OCI-M2 (cell line): ENCODE results near the gene RCAN3.
A peak's percentile ranks its signal among the peaks of the same experiment; 100 is the strongest.
"Not testable (repeated sequence)": the region's sequence is repeated elsewhere in the genome, so short reads cannot be mapped to it uniquely, and the experiment has no call there.

Source experiments
- DNase-seq: peaks from one replicate; lab custom pipeline; 2025; ENCODE audit not compliant: unreplicated experiment; lab: John Stamatoyannopoulos, UW

The RCAN3 gene

DNA sequence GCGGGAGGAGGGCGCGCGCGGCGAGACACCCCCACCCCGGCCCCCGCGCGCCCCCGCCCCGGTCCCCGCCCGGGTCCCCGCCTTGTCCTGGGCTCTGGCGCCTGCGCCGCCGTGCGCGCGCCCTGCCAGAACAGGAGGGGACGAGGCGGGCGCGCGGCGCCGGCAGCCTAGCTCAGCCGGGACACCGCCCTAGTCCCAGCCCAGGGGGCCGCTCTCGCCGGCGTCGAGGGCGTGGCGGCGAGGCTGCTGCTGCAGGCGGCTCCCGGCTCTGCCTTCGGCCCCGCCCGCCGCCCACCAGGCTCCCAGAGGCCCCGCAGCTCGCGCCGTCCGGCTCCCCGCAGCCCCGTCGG lies at the start of gene RCAN3:
Gene RCAN3 (plus strand): TSS at position 128 of the 350 bp plus-strand sequence. CDS start 11,537 bp downstream, outside the sequence.
- peak; percentile 45 for DNase-seq

DNA sequence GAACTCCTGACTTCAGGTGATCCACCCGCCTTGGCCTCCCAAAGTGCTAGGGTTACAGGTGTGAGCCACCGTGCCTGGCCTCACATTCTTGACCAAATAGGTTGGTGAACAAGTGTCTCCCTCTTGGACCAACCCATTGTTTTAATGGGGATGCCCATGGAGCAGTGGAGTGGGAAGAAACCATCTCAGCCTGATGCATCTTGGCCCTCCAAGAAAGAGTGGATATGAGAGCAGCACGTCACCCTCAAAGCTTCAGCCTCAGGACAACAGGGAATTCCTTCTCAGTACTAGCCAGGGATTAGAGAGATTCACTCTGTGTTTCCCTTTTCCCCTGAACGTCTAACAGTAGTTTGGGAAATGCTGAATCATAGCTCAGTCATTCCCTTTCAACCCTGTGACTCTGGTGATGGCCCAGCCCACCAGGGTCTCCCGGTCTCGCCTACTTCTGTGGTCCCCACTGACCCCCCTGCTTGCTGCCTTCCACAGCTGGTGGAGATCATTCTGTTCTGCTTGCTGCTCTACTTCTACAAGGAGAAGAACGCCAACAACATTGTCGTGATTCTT lies 49.6 kb upstream of the RCAN3 start:
- DNase-seq, result no peak

DNA sequence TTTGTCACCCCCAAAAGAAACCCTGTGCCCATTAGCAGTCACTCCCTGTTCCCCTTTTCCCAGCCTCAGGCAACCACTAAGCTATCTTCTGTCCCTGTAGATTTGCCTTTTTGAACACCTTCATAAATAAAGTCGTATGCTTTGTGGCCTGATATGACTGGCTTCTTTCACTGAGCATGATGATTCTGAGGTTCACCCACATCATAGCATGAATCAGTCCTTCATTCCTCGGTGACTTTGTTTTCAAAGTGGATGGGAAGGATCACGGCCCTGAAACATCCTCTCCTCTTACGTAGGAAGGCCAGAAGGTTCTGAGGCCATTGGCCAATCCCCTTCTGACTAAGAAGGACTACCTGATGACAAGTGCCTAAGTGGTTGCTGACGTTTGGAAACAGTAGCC lies 48.0 kb upstream of the RCAN3 start:
- no peak for DNase-seq

GRCh38 chr1:24455272-24455671 lies 47.4 kb upstream of the RCAN3 start:
- no peak for DNase-seq

DNA sequence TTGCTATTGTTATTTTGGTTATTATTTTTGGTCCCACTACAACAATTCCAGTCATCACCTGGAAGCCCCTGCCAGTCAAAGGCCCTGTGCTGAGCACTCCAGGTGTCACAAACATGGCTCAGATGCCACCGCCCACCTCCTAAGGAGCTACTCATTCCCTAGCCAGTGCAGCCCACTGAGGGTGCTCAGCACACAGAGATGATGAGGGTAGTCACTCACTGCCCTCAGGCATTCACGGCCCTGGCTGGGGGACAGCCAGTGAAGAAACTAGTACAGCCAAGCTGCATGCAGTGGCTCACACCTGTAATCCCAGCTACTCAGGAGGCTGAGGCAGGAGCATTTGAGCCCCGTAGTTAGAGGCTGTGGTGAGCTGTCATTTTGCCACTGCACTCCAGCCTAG lies 44.8 kb upstream of the RCAN3 start:
- DNase-seq, result no peak

GRCh38 chr1:24459551-24460266 lies 42.9 kb upstream of the RCAN3 start:
- DNase-seq, result no peak

DNA sequence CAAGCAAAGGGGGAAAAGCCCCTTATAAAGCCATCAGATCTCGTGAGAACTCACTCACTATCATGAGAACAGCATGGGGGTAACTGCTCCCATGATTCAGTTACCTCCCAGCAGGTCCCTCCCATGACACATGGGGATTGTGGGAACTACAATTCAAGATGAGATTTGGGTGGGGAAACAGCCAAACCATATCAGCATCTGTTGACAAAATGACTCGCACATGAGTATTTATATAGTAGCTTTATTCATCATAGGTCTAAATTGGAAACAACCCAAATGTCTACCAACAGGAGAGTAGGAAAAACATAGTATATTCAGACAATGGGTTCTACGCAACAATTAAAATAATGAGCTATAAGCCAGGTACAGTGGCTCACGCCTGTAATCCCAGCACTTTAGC lies 40.5 kb upstream of the RCAN3 start:
- not testable (repeated sequence) for DNase-seq

- DNase-seq, result no peak
Measured at GRCh38 chr1:24463776-24464735, 38.6 kb upstream of the RCAN3 start.

GRCh38 chr1:24465099-24465498 lies 37.5 kb upstream of the RCAN3 start:
- no peak for DNase-seq

- DNase-seq, result no peak
Measured at GRCh38 chr1:24465638-24466037, 37.0 kb upstream of the RCAN3 start.

DNA sequence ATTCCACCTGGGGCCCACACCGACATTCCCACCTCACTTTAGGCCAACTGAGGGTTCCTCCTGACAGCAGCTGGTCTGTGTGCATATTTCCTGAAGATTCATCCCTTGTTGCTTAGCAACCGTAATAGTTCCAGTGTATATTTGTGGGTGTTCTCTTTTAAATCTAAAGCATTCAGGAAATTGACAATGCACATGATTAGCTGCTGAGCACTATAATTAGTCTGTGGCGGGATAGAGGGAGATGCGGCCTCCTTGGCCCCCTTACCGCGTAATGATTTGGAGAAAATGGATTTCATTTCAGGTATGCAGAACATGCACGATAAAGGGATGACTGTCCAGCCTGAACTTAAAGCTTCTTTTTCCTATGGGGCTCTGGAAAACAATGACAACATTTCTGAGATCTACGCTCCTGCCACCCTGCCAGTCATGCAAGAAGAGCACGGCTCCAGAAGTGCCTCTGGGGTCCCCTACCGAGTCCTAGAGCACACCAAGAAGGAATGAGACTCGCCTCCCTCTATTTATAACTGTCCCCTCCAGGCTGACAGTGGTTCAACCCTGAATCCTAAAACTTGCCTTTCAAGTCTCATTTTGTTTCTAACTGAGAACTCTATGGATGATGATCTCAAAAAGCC lies 33.8 kb upstream of the RCAN3 start:
- no peak for DNase-seq

GRCh38 chr1:24470592-24470991 lies 32.0 kb upstream of the RCAN3 start:
- DNase-seq, result no peak

DNA sequence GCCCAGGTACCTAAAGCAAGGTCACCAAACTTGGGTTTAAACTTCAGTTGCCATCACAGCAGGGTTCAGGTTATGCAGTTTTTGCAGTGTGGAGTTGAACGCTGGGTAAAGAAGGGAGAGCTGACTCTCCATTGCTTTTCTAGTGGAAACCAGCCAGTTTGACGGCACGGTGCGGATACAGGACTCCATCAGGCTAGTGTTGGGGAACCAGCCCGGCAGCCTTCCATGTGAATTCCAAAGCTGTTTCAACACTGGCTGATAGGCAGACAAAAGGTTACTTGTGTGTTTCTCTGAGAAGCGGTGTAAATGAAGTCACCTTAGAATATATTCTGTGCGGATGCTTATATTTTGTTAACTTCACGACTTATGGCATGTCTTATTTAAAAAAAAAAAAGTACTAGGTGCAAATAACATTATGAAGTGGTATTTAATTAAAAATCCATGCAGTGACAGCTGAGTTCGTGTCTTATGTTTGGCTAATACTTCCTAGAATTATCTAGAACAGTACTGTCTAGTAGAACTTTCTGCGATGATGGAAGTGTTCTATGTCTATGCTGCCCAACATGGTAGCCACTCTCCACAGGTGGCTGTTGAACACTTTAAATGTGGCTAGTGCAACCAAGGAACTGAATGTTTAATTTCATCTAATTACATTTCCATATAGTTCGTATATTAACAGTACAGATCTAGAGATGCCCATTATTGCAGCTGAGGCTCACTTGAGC lies 29.9 kb upstream of the RCAN3 start:
- DNase-seq, result no peak

DNA sequence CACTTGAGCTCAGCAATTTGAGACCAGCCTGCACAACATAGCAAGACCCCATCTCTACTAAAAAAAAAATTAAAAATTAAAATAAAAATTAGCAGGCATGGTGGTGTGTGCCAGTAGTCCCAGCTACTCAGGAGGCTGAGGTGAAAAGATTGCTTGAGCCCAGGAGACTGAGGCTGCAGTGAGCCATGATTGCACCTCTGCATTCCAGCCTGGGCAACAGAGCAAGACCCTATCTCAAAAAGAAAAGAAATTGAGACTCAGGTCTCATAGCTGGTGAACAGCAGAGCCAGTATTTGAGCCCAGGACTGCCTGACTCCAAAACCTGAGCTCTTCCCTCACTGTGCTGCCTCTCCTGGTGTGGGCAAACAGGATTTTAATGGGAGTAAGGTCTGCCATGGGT lies 28.4 kb upstream of the RCAN3 start:
- no peak for DNase-seq

GRCh38 chr1:24475700-24476099 lies 26.9 kb upstream of the RCAN3 start:
- DNase-seq, result no peak

DNA sequence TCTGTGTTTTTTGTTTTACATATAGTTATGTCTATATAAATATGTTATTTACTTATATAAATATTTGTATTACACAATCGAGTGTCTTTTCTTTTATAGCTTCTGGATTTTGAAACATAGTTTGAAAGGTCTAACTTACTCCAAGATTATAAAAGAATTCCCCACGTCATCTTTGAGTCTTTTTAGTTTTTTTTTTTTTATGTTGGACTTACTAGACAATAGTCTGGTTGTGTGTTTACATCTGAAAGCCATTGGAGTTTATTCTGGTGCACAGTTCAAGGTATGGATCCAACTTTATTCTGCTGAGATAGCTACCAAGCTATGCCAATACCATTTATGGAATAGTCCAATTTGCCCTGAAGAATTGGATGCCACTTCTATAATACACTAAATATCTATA lies 26.1 kb upstream of the RCAN3 start:
- DNase-seq, result no peak

GRCh38 chr1:24477309-24477708 lies 25.3 kb upstream of the RCAN3 start:
- no peak for DNase-seq

DNA sequence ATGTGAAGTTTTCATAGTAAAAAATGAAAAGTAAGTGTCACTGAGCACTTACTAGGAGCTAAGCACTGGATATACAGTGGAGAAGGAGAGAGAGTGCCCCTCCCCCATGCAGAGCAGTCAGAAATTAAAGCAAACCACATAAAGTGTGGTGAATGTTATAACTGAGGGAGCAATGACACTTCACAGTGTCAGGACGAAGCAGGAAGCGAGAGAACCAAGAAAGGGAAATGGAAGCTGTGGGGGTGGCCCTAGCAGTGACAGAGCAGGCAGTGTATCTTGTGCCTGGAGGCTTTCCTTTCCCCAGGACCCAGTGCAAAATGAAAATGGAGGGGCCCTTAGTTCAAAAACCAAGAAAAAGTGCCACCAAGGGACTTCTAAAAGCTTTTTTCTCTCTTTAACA lies 21.5 kb upstream of the RCAN3 start:
- no peak for DNase-seq

DNA sequence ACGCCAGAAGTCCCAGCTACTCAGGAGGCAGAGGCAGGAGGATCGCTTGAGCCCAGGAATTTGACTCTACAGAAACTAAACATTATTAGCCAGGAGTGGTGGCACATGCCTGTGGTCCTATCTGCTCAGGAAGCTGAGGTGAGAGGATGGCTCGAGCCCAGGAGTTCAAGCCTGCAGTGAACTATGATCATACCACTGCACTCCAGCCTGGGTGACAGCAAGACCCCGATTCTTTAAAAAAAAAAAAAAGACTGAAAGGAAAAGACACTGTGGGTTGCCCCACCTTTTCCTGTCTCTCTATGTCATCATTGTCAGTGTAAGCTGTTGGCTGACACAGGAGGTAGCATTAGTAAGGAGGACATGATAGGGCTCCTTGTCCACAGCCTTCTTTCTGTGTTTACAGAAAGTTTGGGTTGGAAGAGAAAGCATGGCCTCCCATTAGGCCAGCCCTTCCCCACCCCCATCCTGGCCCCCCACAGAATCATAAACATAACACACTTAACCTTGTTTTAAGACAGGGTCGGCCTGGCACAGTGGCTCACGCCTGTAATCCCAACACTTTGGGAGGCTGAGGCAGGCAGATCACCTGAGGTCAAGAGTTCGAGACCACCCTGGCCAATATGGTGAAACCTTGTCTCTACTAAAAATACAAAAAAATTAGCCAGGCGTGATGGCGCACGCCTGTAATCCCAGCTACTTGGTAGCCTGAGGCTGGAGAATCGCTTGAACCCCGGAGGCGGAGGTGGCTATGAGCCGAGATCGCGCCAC lies 20.6 kb upstream of the RCAN3 start:
- no peak for DNase-seq

GRCh38 chr1:24483441-24483840 lies 19.2 kb upstream of the RCAN3 start:
- DNase-seq, result no peak
